BJ (cell line): ENCODE results near the gene NOX5. TPM values are rescaled to one million over a fixed set of nuclear protein-coding genes. Genes with fewer than 3 reads are reported as not detected.

Experiments
- CTCF ChIA-PET: fragments of 350-600 bp; formaldehyde crosslinking; extraction: SDS; loops from one replicate; lab custom pipeline; 2021; ENCODE audit warnings: antibody characterized with exemption, inconsistent platforms; lab: Yijun Ruan, JAX
- POLR2A ChIA-PET: fragments of 300-600 bp; sonication (Branson Sonifier 250); formaldehyde crosslinking; extraction: SDS; loops from one replicate; lab custom pipeline; 2021; ENCODE audit warnings: antibody characterized with exemption; lab: Charles Lee
- DNase-seq: peaks from one replicate; pipeline ENCODE4 v3.0.0-alpha.2; 2011; ENCODE audit warnings: low read depth
- H3K27me3 ChIP-seq: 2 replicates; pipeline ENCODE4 v1.6.0; 2011; ENCODE audit warnings: low read length; ENCODE audit not compliant: control insufficient read depth, insufficient read depth
- H3K36me3 ChIP-seq: 2 replicates; pipeline ENCODE4 v1.5.1; 2011; ENCODE audit warnings: low read length; ENCODE audit not compliant: control insufficient read depth, insufficient read depth
- H3K4me3 ChIP-seq: 2 replicates; pipeline ENCODE4 v1.5.1; 2011; ENCODE audit warnings: low read depth, mild to moderate bottlenecking, control low read depth, low read length
- CTCF ChIP-seq: IDR thresholded peaks from 2 replicates; pipeline ENCODE4 v1.5.1; 2011; ENCODE audit warnings: low read depth, mild to moderate bottlenecking, control low read depth, inconsistent platforms, low read length, moderate library complexity; ENCODE audit not compliant: insufficient read depth
- polyA plus RNA-seq: library from polyadenylated mRNA; depleted of rRNA; stranded (reverse); fragments of >200 nt; gene quantifications from 2 replicates; pipeline ENCODE4 v1.2.3, GENCODE V29; 2011

NOX5 gene
- polyA plus RNA-seq, 1 experiment: 0.86 TPM

- TF ChIP-seq CTCF: no peak
- CTCF ChIA-PET: no interaction called here
- no peaks in the 10 kb centered on the region; the same call in 1 of the 2 replicates for H3K27me3 ChIP-seq
- no peak for DNase-seq
- no peak overlapping the region for H3K4me3 ChIP-seq
- POLR2A ChIA-PET: no interaction called here
- no peaks in the 10 kb centered on the region for H3K36me3 ChIP-seq
Measured at GRCh38 chr15:68979006-68979405, 35.5 kb upstream of the NOX5 start.

- POLR2A ChIA-PET: no interaction called here
Measured at GRCh38 chr15:68979816-68980215, 34.7 kb upstream of the NOX5 start.

GRCh38 chr15:68980786-68981185, 33.7 kb upstream of the NOX5 start:
- CTCF ChIA-PET: interaction anchor here (1.2 kb wide), 1 partner anchor 9 kb away, joined by 5 read pairs; no protein-coding TSS in a partner anchor

More at GRCh38 chr15:68979816-68980215, 34.7 kb upstream of the NOX5 start:
- no peaks in the 10 kb centered on the region; the same call in 1 of the 2 replicates for H3K27me3 ChIP-seq
- CTCF ChIA-PET: no interaction called here
- no peak overlapping the region for H3K4me3 ChIP-seq
- DNase-seq: no peak
- H3K36me3 ChIP-seq: no peaks in the 10 kb centered on the region
- TF ChIP-seq CTCF: no peak

GRCh38 chr15:68981941-68982340, 32.6 kb upstream of the NOX5 start:
- Histone ChIP-seq H3K4me3 (no peak overlapping the region), H3K27me3 (no peaks in the 10 kb centered on the region; the same call in 1 of the 2 replicates), H3K36me3 (no peaks in the 10 kb centered on the region)
- no peak for DNase-seq
- ChIA-PET POLR2A (no interaction called here), CTCF (no interaction called here)
- no peak for TF ChIP-seq CTCF

More at GRCh38 chr15:68980786-68981185, 33.7 kb upstream of the NOX5 start:
- no peak overlapping the region for H3K4me3 ChIP-seq
- TF ChIP-seq CTCF: no peak
- no peak for DNase-seq
- POLR2A ChIA-PET: no interaction called here
- H3K36me3 ChIP-seq: no peaks in the 10 kb centered on the region
- H3K27me3 ChIP-seq: no peaks in the 10 kb centered on the region; the same call in 1 of the 2 replicates

GRCh38 chr15:68982976-68983563, 31.4 kb upstream of the NOX5 start:
- DNase-seq: no peak
- ChIA-PET POLR2A (no interaction called here), CTCF (no interaction called here)
- Histone ChIP-seq H3K4me3 (no peak overlapping the region), H3K27me3 (no peaks in the 10 kb centered on the region; the same call in 1 of the 2 replicates), H3K36me3 (no peaks in the 10 kb centered on the region)
- TF ChIP-seq CTCF: no peak
